Glutamatergic neuron (in vitro differentiated cells): ENCODE results near the gene PPP1R13B. TPM values are rescaled to one million over a fixed set of nuclear protein-coding genes. Genes with fewer than 3 reads are reported as not detected.

Source experiments
- DNase-seq: peaks from one replicate; pipeline ENCODE4 v3.0.0; 2022
- H3K27ac Mint-ChIP-seq: one replicate; pipeline ENCODE4 v1.8.0; 2020; ENCODE audit warnings: mild to moderate bottlenecking, mixed read lengths, inconsistent platforms; ENCODE audit not compliant: unreplicated experiment
- H3K27me3 Mint-ChIP-seq: one replicate; pipeline ENCODE4 v1.8.0; 2020; ENCODE audit warnings: mild to moderate bottlenecking, moderate library complexity, mixed read lengths, inconsistent platforms; ENCODE audit not compliant: unreplicated experiment
- H3K36me3 Mint-ChIP-seq: one replicate; pipeline ENCODE4 v1.8.0; 2020; ENCODE audit warnings: mild to moderate bottlenecking, mixed read lengths, inconsistent platforms; ENCODE audit not compliant: unreplicated experiment
- H3K4me1 Mint-ChIP-seq: one replicate; pipeline ENCODE4 v1.8.0; 2020; ENCODE audit warnings: mild to moderate bottlenecking, low read depth, mixed read lengths, inconsistent platforms; ENCODE audit not compliant: unreplicated experiment
- H3K4me3 Mint-ChIP-seq: one replicate; pipeline ENCODE4 v1.8.0; 2020; ENCODE audit warnings: mild to moderate bottlenecking, mixed read lengths, inconsistent platforms; ENCODE audit not compliant: unreplicated experiment
- H3K9me3 Mint-ChIP-seq: one replicate; pipeline ENCODE4 v1.8.0; 2020; ENCODE audit warnings: mild to moderate bottlenecking, moderate library complexity, mixed read lengths, inconsistent platforms; ENCODE audit not compliant: unreplicated experiment
- total RNA-seq: library from RNA; stranded (reverse); fragmentation: NEBNext Ultra II Directional; extraction: Animal tissue kit (Norgen Biotek cat#: 25700); gene quantifications from one replicate; pipeline ENCODE4 v1.2.1, GENCODE V29; 2021; ENCODE audit not compliant: unreplicated experiment
- TF ChIP-seq, protein P1 (sequence below): fragments of 200-600 bp; sonication (generic); IDR thresholded peaks from one replicate; pipeline ENCODE4 v1.5.0; 2021; ENCODE audit not compliant: partially characterized antibody, unreplicated experiment

Gene PPP1R13B
- total RNA-seq, 1 donor from 2014 or later: 24.6 TPM

DNA sequence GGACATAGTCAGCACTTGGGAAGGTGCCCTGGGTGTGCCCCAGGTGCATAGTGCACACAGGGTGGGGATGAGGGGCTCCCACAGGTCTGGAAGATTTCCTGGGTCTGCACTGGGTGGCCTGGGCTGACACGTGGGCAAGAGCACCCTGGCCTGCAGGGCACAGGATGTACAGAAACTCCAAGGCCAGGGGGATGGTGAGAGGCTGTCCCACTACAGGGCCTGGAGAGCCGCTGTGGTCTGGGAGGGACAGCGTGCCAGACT is 35.8 kb upstream of the PPP1R13B start:
- Mint-ChIP-seq H3K9me3 (peaks cover 4% of the 10 kb centered on the region), H3K27ac (no peak overlapping the region), H3K27me3 (peaks cover 3% of the 10 kb centered on the region), H3K36me3 (no peaks in the 10 kb centered on the region), H3K4me3 (no peak overlapping the region), H3K4me1 (peaks cover 9% of the 10 kb centered on the region)
- no peak for DNase-seq
- TF ChIP-seq, protein P1, sequence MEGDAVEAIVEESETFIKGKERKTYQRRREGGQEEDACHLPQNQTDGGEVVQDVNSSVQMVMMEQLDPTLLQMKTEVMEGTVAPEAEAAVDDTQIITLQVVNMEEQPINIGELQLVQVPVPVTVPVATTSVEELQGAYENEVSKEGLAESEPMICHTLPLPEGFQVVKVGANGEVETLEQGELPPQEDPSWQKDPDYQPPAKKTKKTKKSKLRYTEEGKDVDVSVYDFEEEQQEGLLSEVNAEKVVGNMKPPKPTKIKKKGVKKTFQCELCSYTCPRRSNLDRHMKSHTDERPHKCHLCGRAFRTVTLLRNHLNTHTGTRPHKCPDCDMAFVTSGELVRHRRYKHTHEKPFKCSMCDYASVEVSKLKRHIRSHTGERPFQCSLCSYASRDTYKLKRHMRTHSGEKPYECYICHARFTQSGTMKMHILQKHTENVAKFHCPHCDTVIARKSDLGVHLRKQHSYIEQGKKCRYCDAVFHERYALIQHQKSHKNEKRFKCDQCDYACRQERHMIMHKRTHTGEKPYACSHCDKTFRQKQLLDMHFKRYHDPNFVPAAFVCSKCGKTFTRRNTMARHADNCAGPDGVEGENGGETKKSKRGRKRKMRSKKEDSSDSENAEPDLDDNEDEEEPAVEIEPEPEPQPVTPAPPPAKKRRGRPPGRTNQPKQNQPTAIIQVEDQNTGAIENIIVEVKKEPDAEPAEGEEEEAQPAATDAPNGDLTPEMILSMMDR: no peak

DNA sequence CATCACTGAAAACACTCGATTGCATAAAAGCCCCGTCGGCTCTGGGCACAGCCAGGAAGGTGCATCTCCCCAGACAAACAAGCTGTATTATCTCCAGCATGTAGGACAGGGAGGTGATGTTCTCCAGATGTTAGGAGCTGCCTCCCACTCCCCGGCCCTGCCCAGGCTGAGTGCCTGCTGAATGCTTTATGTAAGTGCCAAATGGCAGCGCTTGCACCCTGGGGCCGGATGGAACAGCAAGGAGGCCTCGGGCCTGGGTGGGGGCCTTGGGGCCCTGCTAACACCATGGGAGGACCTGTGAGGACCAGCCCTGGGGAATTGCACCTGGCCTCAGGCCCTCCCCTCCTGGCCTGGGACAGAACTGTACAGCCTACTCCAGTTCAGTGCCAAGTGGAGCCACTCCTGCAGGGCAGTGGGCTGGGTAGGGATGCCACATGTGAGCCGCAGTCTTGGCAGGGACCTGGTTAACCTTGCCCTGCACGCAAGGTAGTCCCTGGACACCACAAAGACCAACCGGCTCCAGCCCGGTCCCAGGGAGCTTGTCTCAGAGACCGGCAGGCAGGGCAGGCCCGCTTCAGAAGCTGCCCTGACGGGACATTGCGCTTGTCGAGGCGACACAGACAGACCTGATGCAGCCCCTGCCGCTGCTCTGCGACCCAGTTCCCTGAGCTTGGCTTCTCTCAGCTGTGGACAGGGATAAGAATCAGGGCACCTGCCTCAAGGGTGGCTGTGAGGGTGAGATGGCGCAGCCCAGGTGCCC is 35.3 kb upstream of the PPP1R13B start:
- DNase-seq: no peak
- H3K36me3 Mint-ChIP-seq: no peaks in the 10 kb centered on the region
- H3K4me1 Mint-ChIP-seq: peaks cover 9% of the 10 kb centered on the region
- H3K27me3 Mint-ChIP-seq: peaks cover 3% of the 10 kb centered on the region
- no peak overlapping the region for H3K27ac Mint-ChIP-seq
- no peak overlapping the region for H3K4me3 Mint-ChIP-seq
- H3K9me3 Mint-ChIP-seq: peaks cover 4% of the 10 kb centered on the region
- TF ChIP-seq, protein P1: no peak

DNA sequence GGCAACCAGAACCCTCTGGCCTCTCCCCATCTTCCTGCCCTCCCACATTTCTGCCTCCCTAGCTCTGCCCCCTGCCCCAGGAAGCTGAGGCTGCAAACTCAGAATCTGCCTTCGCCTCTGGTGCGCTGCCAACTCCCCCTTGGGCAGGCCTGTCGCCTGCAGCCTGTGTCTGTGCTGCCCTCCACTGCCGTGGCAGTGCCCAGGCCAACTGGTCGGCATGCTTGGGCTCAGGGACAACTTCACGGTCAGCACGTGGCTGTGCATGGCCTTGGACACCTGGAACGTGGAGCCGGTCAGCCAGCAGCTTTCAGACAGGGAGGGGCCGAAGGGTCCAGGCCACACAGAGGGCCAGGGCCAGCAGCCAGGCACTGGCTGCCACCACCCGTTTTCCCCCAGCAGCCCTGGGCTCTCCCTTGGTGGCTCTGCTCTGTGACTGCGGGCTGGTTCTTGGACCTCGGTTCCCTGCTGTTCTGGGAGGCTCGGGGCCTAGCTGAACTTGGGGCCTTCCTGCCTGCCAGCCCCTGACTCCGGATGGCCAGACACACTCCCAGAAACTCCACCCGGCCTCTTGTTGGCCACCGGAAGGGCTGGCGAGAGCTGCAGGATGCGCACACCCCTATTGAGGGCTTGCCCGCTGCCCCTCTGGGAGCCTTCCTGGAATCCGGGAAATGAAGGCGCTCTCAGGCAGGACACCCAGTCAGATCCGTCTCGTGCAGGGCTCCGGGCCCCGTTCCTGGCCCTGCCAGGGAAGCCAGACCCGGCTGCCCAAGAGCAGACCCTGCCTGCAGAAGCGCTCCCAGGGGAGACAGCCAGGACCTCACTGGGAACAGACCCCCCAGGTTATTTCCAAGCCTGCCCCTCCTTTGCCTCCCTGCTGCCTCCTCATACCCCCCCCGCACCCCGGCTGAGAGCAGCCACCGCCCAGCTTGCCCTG is 34.2 kb upstream of the PPP1R13B start:
- Mint-ChIP-seq H3K4me3 (no peak overlapping the region), H3K36me3 (no peaks in the 10 kb centered on the region), H3K27ac (no peak overlapping the region), H3K4me1 (peaks cover 9% of the 10 kb centered on the region), H3K27me3 (peaks cover 3% of the 10 kb centered on the region), H3K9me3 (peaks cover 3% of the 10 kb centered on the region)
- TF ChIP-seq, protein P1: no peak
- DNase-seq: no peak

DNA sequence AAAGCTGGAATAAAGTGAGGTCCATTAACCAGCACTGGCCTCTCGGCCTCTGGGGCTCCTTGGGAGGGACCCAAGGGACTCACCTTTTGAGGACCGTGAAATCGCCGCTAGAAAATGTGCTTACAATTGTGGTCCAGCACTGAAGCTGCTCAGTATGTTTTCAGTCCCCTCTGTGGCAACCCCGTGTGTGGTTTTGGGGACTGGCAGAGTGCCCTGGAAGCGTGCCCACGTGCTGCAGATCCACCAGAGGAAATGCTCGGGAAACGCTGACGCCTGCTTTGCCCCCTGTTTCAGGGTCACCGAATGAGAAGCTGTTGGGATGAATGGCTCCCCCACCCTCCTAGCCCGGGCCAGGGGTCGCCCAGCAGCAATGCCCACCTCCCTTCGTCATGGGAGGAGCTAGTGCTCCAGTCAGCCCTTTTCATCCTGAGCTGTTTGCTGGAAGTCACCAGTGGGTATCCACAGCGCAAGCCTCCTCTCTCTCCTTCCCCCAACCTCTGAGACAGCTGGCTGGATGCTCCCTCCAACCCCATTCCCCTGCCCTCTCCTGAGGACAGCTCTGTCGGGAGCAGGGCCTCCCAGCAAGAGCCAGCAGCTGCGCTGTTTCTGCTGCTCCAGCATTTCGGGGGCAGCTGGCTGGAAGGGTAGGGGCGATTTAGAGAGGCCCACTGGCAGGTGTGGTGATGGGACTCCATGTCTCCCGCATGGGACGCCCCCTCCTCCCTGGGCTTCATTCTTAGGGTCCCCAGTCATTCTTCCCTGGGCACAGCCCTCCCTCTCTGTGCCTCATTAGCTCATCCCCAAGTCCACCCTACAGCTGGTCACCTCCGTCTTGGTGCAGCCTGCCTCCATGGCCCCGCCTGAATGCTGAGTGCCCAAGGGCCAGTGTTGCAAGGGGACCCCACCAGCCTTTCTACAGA is 33.2 kb upstream of the PPP1R13B start:
- Mint-ChIP-seq H3K9me3 (peaks cover 3% of the 10 kb centered on the region), H3K4me3 (no peak overlapping the region), H3K27me3 (no peaks in the 10 kb centered on the region), H3K27ac (no peak overlapping the region), H3K4me1 (peaks cover 9% of the 10 kb centered on the region), H3K36me3 (no peaks in the 10 kb centered on the region)
- DNase-seq: no peak
- TF ChIP-seq, protein P1: no peak
